Upper lobe of left lung (tissue), 4 donors: ENCODE data around the gene ADCY2.

ENCODE experiments used
- CTCF ChIP-seq, 6 experiments: fragments of 450-650 bp in 4 of 6; fragments of 200-600 bp in 2 of 6; sonication (generic) in 2 of 6; IDR thresholded peaks; one replicate each; pipeline ENCODE4 v1.5.1; 2016 to 2019; ENCODE audit warnings: antibody characterized with exemption in 6 of 6
- POLR2A ChIP-seq, 4 donors: fragments of 450-650 bp; IDR thresholded peaks; one replicate each; pipeline ENCODE4 v1.5.1; 2016 to 2017; ENCODE audit warnings: antibody characterized with exemption in 4 of 4, mild to moderate bottlenecking in 2 of 4
- POLR2AphosphoS5 ChIP-seq, 2 donors: sonication (generic); formaldehyde crosslinking; IDR thresholded peaks; one replicate each; pipeline ENCODE4 v1.5.1; 2017; ENCODE audit warnings: antibody characterized with exemption in 2 of 2

- TF ChIP-seq CTCF (IDR thresholded peaks at IDR 0.05) (no peak), POLR2A (IDR thresholded peaks at IDR 0.05) (no peak), POLR2AphosphoS5 (IDR thresholded peaks at IDR 0.05) (no peak)
Observed at GRCh38 chr5:7772141-7772540, 376.2 kb downstream of the ADCY2 start.
